ENCODE results near the gene VKORC1L1. TPM values are rescaled to one million over a fixed set of nuclear protein-coding genes. Genes with fewer than 3 reads are reported as not detected.

VKORC1L1 gene
- polyA plus RNA-seq, 2 of the 4 experiments (the other 2 are of a cell fraction), result 28.3 to 36.7 TPM

GRCh38 chr7:65981965-65982792 lies 109.3 kb downstream of the VKORC1L1 start, which contains the start of gene GUSB (continued):
- no peak for TF ChIP-seq PBX3 (IDR thresholded peaks at IDR 0.05)
- 0 out of 2 replicates have a peak, but pooled peaks have one; percentile 40 for TF ChIP-seq GATA3 (IDR thresholded peaks at IDR 0.05; ENCODE audit: borderline replicate concordance)
- TF ChIP-seq RNF2 (IDR thresholded peaks at IDR 0.05; ENCODE audit: borderline replicate concordance, low read depth), result no peak; the same call in 1 of the 2 replicates
- TF ChIP-seq HOXA7 (CRISPR knock-in tag; IDR thresholded peaks at IDR 0.05), result no peak
- peak in 1 of 2 experiments; percentile 94; a peak in 3 of 5 replicates for TF ChIP-seq JUN (IDR thresholded peaks at IDR 0.05)
- TF ChIP-seq ESRRA (IDR thresholded peaks at IDR 0.05; ENCODE audit: borderline replicate concordance, low read length), result no peak
- TF ChIP-seq CBX8 (IDR thresholded peaks at IDR 0.05), result no peak
- peak; percentile 84 for TF ChIP-seq TFCP2L1 (CRISPR knock-in tag; IDR thresholded peaks at IDR 0.05)
- no peak for TF ChIP-seq CBX2 (IDR thresholded peaks at IDR 0.05; ENCODE audit: borderline replicate concordance, low read depth)
- no peak for TF ChIP-seq FOSB (CRISPR knock-in tag; IDR thresholded peaks at IDR 0.05)
- TF ChIP-seq RFX5 (IDR thresholded peaks at IDR 0.05), result no peak
- TF ChIP-seq HEYL (CRISPR knock-in tag; IDR thresholded peaks at IDR 0.05), result no peak
- TF ChIP-seq FOXS1 (CRISPR knock-in tag; IDR thresholded peaks at IDR 0.05), result no peak
- peak; percentile 66 for TF ChIP-seq BHLHE40 (IDR thresholded peaks at IDR 0.05; ENCODE audit: low read depth, low read length)
- no peak for TF ChIP-seq ELK1 (IDR thresholded peaks at IDR 0.05; ENCODE audit: low read depth, low read length)
- peak; percentile 77 for TF ChIP-seq MAZ (IDR thresholded peaks at IDR 0.05; ENCODE audit: borderline replicate concordance, low read depth, low read length)
- 0 out of 2 replicates have a peak, but pooled peaks have one; percentile 59 for TF ChIP-seq TP53 (CRISPR knock-in tag; IDR thresholded peaks at IDR 0.05)
- TF ChIP-seq NR3C1 (IDR thresholded peaks at IDR 0.05), result no peak
- no peak for TF ChIP-seq HES2 (IDR thresholded peaks at IDR 0.05)
- no peak for TF ChIP-seq JUNB (IDR thresholded peaks at IDR 0.05)
- TF ChIP-seq USF2 (IDR thresholded peaks at IDR 0.05), result peak; percentile 86
- TF ChIP-seq CTCF (IDR thresholded peaks at IDR 0.05), result no peak
- TF ChIP-seq ATOH8 (CRISPR knock-in tag; IDR thresholded peaks at IDR 0.05; ENCODE audit: low read depth), result peak; percentile 83; the same call in 1 of the 2 replicates
